Activated effector memory CD4-positive, alpha-beta T cell treated with Interleukin-2 at 50 U/mL for 16 hours (primary cell): ENCODE results near the gene MRPS2.

Experiments used
- DNase-seq: peaks from one replicate; pipeline ENCODE4 v3.0.0-alpha.2; 2020

The MRPS2 gene

DNA sequence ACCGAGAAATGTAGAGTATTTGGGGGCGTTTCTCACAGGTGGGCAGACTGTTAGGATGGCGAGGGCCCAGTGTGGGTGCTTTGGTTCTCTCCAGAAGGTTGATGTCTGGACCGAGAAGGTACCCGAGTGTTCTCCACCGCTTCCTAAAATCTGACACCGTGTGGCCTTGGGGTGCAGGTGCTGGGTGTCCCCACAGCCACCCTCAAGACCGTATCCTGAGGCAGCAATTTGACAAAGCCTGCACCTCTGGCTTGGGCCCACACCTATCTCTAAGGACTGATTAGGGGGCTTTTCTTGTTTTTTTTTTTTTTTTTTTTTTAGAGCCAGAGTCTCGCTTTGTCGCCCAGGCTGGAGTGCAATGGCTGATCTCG is 19.6 kb upstream of the MRPS2 start:
- no peak for DNase-seq

DNA sequence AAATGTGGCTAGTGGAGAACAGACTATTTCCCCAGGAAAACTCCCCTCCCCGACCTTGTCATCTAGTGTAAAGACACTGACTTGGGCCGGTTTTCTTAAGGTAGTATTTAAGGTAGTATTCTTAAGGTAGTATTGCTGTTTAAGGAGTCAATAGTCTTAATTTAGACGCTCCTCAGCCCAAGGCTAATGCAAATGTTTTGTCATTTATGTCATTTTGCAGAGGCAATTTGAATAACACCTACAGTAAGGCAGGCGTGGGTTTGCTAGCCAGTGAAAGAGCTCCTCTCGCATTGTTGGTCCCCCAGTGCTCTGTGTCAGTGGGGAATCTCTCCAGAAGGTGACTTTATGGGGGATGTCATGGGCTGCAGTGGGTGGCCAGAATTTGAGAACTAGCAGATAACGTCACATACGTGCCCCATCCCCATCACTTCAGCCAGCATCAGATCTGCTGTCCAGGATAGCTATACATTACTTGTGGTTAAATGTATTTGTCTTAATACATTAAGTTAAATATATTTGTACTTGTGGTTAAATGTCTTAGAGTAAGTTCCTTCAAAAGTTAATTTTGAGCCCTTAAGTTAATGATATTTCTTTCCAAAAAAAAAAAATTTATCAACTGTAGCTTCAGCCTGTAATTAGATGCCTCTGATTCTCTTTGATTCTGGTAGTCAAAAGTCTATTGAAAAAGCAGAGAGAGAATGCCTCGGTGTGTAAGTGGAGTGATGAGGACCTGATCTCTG is 18.3 kb upstream of the MRPS2 start:
- DNase-seq: no peak

DNA sequence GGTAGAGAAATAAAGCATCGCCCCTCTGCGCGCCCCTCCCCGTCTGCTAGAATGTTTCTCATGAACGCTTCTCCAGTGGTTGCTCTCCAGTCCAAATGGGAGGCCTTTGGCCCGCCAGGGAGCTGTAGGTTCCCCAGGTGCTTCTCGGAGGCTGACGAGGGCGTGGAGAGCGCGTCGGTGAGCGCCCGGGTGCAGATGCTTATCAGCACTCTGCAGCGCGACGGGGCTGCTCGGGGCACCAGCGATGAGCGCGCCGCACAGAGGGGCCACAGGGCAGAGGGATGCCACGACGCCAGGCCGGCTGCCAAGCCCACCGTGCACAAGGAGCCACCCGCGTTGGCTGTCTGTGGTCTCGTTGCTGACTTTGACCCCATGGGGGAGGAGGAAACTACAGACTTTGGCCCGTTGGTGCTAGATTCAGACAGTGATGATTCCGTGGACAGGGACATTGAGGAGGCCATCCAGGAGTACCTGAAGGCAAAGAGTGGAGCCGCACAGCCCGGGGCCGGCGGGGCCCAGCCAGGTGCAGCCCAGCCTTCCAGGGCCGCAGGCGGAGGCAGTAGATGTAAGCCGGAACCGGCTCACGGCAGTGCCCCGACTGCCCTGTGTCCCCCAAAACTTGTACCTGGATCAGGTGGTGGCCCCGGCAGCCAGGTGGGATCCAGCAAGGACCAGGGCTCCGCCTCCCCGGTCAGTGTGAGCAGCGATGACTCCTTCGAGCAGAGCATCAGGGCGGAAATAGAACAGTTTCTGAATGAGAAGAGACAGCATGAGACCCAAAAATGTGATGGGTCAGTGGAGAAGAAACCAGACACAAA is 15.8 kb upstream of the MRPS2 start:
- DNase-seq: no peak

DNA sequence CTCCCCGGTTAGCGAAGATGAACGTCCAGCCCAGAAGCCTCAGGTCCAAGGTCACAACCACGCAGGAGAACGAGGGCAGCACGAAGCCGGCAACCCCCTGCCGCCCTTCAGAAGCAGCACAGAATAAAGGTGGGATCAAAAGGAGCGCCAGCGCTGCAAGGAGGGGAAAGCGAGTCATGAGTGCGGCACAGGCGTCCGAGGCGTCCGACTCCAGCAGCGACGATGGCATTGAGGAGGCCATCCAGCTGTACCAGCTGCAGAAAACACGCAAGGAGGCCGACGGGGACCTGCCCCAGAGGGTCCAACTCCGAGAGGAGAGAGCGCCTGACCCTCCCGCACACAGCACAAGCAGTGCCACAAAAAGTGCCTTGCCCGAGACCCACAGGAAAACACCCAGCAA is 15.1 kb upstream of the MRPS2 start:
- no peak for DNase-seq

DNA sequence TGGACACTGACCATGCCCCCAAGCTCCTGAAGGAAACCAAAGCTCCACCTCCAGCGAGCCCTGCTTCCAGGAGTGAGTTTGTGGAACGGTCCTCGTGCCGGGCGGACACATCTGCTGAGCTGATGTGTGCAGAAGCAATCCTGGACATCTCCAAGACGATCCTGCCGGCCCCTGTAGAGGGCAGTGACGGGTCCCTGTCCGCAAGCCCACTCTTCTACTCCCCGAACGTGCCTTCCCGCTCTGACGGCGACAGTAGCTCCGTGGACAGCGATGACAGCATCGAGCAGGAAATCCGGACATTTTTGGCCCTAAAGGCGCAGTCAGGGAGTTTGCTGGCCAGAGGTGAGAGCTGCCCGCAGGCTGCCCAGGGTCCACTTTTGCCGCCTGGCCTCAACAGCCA is 14.7 kb upstream of the MRPS2 start:
- no peak for DNase-seq

DNA sequence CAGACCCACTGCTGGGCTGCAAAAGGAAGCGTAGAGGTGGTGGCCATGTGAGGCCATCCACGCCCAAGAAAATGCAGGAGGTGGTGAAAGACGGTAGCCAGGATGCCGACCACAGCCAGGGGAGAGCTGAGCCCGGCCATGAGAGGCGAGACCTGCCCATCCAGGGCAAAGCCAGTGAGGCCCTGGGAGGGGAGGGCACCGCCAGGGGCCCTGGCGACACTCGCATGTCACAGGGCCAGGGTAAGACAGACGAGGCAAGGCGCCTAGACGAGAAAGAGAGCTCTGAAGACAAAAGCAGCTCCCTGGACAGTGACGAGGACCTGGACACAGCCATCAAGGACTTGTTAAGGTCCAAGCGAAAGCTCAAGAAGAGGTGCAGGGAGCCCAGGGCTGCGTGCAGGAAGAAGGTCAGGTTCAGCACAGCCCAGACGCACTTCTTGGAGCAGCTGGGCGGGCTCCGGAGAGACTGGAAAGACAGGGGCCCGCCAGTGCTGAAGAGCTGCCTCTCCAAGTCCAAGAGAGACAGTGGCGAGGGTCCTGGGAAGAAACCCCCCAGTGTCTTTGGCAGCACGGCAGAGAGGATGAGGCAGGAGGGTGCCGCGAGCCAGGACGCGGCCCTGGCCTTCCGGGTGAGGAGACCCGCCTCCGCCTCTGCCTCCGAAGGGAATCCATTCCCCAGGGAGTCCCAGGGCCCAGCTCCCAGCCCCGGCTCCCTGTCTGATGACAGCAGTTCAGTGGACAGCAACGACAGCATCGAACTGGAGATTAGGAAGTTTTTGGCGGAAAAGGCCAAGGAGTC is 14.0 kb upstream of the MRPS2 start:
- no peak for DNase-seq

DNA sequence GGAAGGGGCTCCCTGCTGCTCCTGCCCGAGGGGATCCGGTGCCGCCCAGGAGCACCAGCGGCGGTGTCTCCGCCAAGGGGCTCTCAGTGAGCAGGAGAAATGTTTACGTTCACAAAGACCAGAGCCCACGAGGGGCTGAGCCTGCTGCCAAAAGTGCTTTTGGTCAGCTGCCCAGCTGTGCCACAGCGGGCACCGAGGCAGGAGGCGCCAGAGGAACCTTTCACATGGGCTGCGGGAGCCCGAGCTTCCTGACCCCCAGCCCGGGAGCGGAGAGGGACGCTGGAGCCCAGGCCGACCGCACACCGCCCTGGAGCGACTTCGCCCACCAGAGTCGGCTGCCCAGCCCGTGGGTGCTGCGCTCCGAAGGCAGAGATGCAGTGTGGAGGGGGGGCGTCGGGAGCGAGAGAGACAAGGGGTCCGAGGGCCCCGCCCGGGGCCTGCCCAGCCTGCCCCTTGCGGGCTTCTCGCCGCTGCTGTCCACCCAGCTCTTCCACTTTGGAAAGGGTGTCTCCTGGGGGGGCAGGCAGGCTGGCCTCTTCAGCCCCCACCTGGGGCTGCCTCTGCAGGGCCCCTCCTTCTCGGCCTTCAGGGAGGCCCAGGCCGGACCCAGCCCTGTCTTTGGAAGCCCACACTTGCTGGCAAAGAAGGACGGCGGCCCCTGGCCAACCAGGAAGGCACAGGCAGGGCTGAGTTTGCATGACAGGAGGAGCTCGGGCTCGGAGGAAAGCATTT is 13.0 kb upstream of the MRPS2 start:
- DNase-seq: no peak

DNA sequence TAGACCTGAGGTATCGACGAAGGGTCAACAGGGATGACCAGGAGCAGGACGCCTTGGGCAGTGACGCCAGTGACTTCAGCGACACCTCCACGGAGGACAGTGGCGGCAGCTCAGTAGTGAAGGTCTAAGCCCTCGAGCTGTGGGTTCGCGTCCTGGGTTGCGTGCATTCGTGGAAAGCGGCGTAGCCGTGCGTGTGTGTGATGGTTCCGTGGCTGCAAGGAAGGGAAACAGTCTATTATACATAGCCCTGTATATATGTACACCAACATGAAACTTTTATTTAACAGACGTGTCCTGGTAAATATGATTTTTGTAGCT is 12.5 kb upstream of the MRPS2 start:
- DNase-seq: no peak

DNA sequence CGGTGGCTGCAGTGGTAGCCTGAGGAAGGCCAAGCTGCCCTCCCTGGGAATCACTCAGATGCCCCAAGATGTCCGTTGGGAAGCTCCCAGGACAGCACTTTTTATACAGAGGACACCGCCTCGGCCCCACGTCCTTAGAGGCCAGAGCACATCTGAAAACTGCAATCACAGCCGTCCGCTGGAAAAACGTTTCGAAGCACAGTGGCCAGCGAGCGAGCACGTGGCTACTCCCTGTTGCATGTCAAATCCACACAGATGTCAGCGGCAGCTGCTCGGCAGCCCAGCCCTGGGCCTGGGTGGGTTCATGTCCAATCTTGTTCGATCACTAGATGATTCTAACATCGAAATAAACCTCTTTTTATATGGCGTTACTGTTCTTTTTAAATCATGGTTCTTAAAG is 12.0 kb upstream of the MRPS2 start:
- DNase-seq: no peak

DNA sequence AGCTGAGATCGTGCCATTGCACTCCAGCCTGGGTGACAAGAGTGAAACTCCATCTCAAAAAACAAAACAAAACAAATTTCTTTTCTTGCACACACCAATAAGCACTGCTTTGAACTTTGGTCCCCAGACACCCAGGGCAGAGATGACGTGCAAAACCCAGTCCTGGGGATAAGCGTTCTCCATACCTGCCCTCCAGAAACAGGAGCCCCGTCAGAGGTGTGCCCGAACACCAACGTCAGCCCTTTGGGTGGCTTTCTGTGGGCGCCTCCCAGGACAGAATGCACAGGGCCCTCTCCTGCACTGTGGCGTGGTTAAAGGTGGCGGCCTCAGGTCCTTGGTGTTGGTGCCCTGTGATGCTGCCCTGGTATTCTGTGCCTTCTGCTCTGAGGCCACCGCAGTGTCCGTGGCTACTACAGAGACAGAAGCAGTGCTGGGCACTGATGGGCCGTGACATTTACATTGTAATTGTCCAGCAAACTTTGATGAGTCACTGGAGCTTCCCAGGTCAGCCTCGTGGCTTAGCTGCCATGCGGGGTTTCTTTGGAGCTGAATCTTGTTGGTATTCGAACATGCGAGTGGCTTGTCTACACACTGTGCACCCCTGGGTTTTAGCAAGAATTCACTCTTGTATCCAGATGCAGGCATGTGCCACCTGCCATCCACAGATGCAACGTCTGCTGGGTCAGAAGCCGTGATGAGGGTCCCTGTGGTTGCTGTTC is 11.1 kb upstream of the MRPS2 start:
- DNase-seq: no peak

DNA sequence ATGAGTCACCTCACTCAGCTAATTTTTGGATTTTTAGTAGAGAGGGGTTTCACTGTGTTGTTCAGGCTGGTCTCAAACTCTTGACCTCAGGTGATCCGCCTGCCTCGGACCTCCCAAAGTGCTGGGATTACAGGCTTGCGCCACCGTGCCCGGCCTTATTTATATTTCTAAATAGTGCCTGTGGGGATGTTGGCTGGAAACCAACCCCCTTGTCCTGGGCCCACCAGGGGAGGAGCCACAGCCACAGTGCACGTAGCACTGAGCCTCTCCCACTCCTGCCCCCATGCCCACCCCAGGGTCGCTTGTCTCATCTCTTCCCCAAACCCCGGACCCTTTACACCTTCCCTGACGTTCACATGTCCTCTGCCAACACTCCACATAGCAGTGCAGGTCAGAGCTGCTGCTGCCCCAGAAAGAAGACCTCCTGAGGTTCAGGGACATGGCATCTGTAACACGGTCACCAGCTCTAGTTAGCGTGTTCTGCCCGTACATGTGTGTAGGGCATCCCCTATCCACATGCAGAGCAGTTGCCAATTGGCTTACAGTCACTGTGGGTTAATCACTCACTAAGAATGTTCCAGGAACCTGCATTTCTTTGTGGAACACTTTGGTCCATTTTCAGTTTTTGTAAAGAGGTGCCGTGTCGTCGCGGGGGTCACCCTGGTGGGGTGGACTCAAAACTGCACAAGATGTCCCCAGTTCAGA is 10.2 kb upstream of the MRPS2 start:
- DNase-seq: no peak

DNA sequence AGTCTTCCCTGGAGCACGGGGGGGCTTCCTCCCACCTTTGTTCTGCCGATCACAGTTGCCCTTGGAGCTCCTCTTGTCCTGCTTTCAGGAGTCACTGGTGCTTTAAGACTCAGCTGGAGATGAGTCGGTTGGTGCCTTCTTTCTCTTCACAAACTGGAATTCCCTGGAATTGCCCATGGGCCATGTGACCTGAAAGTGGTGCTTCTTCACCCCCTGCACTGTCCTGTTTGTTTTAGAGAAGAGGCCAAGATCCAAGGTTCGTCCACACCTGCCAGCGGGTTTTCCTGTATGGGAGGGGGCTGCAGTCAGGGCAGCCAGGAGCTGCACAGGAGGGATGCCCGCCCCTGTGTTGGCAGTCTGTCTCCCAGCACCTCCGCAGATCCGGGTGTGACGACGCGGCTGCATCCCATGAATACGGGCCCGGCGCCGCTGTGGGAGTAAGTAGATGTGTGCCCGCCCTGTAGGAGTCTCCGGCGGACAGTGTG is 9.5 kb upstream of the MRPS2 start:
- no peak for DNase-seq

DNA sequence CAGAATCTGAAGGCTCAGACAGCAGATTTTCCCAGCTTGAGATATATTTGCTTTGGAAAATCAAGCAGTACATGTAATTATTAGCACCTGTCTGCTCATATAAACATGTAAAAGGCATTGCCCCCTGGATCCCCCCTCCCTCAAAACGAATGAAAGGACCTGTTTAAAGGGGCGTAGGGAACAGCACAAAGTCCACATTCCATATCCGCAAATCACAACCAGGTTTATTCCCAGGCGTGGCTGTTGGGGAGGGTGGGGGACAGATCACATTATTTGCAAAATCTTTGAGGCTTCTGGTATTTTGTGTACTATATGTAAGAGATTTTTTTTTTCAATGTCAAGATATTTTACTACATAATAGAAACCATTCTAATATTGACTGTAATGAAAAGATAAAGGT is 8.7 kb upstream of the MRPS2 start:
- no peak for DNase-seq

DNA sequence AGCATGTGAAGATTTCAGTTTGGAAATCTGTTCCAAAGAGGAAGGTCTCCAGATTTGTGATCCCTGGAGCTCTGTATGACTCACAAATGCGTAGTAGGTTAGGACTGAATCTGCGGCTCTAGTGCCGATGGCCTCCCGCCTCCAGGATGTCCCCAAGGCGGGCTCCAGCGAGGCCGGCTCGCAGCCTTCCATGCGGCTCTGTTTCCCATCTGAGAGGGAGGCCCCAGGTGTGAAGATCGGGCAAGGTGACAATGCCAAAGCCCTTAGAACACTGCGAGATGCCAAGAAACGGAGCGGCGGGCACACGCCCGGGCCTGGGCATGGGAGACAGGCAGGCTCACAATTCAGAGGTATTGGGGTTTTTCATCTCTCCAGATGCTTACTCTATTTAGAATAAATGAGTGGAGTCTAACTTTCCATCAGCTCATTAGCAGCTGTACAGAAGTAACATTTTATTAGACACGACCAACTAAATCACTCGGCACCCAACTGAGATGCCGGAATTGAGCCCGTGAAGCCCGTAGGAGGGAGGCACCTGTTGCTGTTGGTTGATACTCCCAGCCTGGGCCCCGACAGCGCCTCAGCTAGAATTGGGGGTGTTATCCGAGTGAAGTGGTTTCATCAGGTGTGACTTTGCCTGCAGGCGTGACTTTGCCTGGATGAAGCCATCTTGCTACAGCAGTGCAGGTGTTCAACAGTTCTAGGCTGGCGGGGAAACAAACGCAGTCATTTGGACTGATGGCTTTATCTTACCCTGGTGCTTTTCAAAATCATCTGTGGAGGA is 7.4 kb upstream of the MRPS2 start:
- no peak for DNase-seq

DNA sequence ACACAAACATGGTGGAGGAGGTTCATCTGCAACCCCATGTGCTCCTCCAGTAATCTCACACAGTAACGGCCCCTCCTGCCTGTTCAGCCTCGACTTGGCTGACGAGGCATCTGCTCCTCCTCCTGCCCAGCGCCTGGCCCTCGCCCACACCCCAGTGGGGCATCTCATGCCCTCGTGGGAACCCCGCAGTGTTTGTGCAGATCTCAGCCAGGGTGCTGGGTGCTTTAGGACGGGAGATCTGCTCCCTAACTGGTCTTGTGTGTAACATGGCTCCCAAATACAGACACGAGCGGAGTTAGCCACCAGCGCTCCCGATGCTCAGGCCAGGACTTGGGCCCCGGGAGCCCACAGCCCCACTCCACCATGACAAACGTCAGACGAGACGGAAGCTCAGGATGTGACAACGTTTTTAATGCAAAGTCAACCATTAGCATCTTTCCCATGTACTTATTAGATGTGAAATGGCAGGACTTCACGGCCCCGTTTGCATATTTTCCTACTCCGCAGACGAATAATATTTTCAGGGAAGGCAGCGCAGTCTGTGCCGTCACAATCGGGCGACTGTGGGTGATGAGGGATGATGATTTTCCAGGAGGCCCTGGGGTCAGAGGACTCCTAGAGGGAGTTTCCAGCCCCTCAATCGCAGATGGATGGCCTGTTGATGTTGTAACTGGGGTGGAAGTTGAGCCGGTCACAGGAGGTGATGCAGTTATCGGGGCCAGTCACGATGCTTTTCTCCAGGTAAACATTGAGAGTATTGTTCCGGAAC is 5.5 kb upstream of the MRPS2 start:
- DNase-seq: no peak

DNA sequence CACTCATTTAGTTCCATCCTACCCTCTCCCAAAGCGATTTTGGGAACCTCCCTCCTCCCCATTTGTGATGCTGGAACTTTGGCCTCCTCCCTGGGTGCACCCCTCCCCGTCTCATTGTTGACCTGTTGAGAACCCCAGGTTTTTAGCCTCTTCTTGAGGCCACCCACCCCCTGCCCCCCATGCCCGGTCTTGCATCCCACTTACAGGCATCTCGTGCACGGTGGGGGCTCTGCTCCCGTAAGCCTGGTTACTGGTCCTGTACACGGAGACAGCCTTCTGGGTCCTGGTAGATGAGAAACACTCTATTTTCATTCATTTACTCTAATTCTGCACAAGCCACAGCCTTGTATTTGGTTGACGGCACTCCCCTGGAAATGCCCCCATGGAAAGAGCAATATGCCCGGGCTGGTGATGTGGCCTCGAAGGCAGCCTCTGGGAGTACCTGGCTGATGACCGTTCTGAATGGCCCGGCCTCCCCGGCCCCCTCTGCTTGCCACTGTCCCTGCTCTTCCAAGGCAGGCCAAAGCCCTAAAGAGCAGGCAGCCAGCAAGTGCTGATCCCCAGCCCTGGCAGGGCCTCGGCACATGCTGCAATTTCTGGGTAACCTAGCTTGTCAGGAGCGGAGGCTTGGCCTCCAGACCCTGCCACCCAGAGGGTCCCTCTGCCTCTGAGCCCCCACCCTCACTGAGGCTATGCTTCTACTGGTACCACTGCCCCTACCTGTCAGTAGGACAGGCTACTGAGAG is 1.9 kb upstream of the MRPS2 start:
- DNase-seq: no peak

DNA sequence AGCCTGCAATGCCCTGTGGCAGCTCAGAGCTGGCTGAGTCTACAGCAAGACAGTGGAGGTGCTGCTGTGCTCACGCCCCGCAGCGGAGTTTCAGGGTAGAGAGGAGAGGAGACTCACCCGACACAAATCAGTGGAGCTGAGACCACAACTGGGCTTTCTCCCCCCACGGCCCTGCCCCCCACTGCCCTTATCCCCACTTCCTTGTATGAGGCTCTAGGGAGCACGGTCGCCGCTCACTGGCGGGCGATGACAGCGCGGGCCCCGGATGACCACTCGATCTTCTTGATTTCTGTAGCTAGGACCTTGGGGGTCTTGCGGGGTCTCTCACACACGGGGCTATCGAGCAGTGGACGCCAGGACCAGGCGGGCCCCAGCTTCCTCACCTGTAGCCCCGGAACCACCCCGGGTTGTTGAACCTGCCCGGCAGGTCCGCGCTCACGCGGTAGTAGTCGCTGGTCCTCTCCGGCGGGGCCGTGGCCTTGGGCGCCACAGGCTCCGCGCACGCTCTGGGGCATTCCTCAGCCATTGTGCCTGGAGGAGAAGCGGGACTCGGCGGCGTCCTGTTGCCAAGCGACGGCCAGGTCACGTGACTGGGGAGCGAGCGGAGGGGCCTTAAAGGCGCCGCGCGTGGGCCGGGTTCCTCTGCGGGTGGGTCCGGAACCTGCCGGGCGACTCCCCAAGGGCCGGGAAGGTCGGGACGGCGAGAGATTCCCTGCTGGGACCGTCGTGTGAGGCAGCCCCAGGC is 984 bp upstream of the MRPS2 start:
- DNase-seq: peak; percentile 82

DNA sequence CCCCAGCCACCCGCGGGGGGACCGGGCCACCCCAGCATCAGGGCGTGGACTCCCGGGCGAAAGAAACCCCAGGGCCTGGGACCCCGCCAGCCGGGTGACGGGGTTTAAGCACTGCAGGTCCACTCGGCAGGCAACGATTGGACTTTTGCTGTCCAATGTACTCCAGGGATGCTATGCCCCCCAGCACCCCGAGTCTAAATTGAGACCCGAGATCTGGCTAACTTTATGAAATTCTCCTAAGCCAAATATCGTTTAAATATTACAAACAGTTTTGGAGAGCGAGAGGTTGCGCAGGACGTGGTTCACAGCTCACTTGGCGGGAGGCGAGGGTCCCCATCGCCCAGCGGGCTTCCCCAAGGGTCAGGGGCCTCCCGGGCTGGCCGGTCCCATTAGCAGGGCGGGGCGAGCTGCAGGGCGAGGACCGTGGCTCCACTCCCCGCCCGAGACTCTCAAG is 384 bp upstream of the MRPS2 start:
- no peak for DNase-seq
